Measurements from ENCODE around the gene EIPR1.

EIPR1 gene

DNA sequence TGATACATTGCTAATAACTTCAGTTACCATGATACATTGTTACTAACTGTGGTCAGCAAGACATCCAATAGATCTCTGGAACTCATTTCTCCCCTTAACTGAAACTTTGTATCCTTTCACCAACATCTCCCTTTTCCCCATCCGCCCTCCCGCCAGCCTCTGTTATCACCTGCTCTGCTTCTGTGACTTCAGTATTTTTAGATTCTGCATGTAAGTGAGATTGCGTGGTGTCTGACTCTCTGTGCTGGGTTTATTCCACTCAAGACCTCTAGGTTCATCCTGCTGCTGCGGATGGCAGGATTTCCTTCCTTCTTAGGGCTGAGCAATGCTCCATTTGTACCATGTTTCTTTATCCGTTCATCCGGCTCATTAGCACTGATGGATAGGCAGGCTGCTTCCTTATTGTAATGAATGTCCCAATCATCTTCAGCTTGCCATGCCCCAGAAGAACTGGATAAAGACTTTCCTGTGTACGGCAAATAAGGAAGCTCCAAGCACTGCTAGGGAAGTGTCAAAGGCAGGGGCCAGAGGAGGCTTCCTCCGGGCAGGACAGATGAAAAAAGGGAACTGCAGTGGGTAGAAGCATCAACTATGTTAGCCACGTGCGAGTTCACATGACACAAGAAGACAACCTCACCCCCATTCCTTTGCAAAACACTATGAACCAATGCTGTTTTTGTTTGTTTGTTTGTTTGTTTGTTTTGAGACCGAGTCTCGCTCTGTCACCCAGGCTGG, 113.4 kb downstream of the EIPR1 start:
- DNase-seq = no peak

DNA sequence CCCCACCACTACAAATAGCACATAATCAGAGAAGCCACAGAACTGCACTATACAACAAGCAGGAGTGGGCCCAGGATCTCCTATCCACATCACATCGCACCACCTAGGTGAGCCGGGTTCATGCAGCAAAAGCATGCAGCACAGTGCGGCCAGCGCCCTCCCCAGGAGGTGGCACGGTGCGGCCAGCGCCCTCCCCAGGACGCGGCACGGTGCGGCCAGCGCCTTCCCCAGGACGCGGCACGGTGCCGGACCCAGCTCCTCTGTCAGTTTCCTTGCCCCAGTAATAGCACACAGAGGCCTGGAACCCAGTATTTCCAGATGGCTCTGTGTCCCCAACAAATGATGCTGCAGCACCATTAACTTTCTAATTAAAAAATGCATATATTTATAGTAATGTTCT, 114.1 kb downstream of the EIPR1 start:
- no peak for DNase-seq

- no peak for DNase-seq
Observed at GRCh38 chr2:3262437-3263388, 114.9 kb downstream of the EIPR1 start.

GRCh38 chr2:3261511-3261910, 116.1 kb downstream of the EIPR1 start:
- DNase-seq = no peak

DNA sequence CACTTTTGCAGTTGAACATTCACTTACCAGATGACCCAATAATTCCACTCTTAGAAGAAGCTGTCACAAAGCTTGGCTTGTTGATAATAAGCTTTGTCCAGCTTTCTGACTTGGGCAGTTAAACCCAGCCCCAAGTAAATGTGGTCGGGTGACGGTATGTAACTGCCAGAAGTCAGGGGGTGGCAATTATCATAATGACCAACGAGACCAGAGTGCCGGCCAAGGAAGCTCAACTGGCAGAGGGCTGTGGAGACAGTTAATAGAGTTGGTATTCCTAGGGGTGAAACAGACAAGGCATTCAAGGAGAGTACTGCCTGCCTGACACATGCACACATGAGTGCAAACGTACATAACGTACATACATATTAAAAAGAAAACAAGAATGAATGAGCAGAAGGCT, 116.7 kb downstream of the EIPR1 start:
- DNase-seq = no peak

- no peak for DNase-seq
Observed at GRCh38 chr2:3257826-3258225, 119.8 kb downstream of the EIPR1 start.

DNA sequence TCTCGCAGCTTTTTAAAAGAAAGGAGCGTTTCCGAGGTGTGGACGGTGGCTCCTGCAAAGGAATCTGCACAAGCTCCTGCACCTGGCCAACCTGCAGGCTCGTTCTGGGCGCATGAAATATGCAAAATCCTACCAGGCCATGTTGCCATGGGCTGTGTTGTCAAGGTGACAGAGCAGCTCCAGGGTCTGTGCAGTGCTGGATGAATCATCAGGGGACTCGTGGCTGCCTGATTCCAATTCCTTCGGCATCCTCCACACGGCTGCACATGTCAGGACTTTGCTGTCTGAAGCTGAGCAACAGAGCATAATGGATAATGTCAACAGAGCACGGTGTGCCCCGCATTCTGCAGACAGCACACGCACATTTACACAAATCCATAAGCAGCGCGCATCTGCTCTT, 120.5 kb downstream of the EIPR1 start:
- DNase-seq = no peak

- no peak for DNase-seq
Observed at GRCh38 chr2:3256605-3257004, 121.0 kb downstream of the EIPR1 start.

DNA sequence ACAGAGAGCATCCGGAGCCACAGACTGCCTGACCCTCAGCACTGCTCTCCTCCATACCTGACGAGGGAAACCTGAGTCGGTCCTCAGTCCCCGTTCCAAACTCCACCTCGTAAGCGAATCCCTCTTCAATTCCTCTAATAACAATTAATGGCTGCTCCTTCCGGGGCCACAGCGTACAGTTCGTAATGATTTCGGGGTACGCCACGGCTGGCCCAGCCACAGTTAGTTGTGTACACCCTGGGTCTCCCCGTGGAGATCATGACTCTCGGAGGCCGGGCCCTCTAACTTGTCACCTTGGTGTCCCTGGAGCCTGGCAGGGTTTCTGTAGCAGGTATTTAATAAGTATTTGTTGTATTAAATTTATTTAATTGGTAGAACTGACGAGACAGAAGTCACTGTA, 121.5 kb downstream of the EIPR1 start:
- no peak for DNase-seq

DNA sequence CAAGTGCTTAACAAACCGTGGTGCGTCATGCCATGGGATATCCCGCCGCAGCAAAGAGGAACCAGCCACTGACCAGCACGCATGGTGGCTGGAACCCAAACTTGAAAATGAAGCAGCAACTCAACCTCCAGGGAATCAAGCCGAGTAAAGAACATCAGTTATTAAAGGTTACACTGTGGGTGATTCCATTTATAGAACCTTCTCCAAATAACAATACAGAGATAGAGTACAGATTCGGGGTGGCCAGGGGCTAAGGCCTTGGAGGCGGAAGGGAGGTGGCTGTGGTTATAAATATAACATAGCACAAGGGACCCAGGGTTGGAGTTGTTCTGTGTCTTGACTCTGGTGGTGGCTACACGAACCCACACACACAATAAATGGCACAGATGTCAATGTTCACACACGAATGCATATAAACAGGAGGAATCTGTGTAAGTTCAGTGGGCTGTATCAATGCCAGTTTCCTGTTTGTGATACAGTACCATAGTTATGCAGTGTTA, 123.1 kb downstream of the EIPR1 start:
- DNase-seq = no peak

GRCh38 chr2:3253913-3254441, 123.6 kb downstream of the EIPR1 start:
- no peak for DNase-seq

DNA sequence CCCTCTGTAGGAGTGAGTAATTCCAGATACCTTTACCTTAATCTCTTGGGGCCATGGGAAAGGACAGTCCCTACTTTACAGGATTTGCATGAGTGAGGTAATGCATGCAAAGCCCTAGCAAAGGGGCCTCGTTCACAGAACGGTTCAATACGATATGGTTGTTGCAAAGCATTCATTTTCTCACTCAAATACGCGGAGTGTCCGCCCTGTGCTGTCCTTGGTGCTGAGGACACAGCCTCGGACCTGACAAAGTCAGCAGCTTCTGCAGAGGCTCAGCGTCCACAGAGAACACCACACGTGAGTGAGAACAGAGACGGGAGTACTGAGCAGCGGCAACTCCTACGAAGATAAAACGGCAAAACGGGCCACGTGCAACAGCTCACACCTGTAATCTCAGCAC, 125.7 kb downstream of the EIPR1 start:
- DNase-seq = no peak

DNA sequence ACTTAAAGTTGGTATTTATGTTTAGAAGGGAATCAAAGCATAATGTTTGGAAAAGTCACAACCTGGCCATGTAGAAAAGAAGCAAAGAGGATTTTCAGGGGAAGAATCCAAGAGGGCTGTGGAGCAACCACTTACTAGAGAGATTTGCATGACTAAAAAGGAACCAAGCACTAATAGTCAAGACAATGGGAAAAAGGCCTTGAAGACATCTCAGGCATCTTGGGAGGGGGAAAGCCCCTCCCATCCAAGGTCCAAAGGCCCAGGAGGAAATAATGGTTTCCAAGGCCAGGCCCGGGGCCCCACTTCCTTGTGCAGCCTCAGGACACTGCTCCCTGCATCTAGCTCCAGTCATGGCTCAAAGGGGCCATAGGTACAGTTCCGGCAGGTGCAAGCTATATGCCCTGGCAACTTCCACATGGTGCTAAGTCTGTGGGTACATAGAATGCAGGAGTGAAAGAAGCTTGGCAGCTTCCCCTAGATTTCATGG, 128.1 kb downstream of the EIPR1 start:
- no peak for DNase-seq

DNA sequence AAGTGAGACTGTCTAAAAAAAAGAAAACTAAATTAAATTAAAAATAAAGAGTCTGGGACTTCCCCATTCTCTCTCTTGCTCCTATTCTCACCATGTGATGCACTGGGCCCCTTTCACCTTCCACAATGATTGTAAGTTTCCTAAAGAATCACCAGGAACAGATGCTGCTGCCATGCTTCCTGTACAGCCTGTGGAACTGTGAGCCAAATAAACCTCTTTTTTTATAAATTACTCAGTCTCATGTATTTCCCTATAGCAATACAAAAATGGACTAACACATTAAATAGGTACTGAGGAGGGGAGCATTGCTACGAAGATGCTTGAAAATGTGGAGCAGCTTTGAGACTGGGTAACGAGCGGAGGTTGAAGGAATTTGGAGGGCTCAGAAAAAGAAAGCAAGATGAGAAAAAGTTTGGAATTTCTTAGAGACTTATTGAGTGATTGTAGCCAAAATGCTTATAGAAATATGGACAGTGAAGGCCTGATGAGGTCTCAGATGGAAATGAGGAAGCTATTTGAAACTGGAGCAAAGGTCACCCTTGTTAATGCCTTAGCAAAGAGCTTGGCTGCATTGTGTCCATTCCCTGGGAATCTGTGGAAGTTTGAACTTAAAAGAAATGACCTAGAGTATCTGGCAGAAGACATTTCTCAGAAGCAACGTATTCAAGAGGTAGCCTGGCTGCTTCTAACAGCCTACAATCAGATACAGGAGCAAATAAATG, 128.7 kb downstream of the EIPR1 start:
- DNase-seq = no peak

DNA sequence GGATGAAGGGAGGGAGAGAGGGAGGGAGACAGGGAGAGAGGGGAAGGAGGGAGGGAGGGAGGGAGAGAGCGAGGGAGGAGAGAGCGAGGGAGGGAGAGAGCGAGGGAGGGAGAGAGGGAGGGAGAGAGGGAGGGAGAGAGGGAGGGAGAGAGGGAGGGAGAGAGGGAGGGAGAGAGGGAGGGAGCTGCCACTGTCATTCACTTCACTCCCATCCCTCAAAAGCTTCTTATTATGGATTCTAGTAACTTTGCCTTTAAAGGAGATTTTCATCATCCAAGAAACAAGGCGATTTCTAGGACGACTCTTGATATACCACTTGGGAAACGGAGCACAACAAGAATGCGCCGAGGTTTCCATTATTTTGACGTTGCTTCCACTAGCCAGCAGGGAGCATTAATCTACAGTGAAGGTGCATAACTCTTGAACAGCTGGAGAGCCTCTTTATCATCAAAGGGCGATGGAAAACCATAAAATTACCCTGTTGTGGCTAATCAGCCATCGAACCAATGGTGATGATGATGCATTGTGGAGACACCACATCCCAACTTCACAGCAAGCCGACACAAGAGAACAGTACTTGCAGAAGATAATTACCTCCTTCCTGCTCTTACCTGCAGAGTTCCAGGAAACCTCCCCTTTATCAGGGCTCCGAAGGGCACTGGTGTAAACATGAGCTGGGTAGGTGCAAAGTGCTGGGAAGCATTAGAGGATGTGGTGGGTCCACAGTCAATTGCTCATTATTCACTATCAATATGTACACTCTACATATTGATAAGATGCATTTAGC, 130.5 kb downstream of the EIPR1 start:
- no peak for DNase-seq

DNA sequence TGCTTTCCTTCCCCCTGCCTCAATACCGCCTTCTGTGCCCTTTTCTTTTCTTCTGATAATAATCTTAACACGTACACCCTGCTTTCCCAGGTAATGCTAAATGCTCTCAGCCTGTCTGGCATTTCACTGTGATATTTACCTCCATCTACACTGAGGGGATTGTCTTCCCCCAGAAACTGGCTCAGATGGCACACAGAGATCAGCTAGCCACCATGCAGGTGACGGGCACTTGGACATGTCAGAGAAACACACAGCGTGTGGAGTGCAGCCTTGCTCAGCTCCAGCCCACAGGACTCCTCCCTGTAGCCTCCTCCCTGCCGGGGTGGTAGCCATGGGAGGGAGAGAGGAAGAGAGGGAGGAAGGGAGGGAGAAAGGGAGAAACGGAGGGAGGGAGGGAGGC, 131.2 kb downstream of the EIPR1 start:
- DNase-seq = no peak

- DNase-seq = no peak
Observed at GRCh38 chr2:3244486-3244885, 133.1 kb downstream of the EIPR1 start.

GRCh38 chr2:3243804-3244203, 133.8 kb downstream of the EIPR1 start:
- DNase-seq = no peak

GRCh38 chr2:3242747-3243369, 134.8 kb downstream of the EIPR1 start:
- no peak for DNase-seq

DNA sequence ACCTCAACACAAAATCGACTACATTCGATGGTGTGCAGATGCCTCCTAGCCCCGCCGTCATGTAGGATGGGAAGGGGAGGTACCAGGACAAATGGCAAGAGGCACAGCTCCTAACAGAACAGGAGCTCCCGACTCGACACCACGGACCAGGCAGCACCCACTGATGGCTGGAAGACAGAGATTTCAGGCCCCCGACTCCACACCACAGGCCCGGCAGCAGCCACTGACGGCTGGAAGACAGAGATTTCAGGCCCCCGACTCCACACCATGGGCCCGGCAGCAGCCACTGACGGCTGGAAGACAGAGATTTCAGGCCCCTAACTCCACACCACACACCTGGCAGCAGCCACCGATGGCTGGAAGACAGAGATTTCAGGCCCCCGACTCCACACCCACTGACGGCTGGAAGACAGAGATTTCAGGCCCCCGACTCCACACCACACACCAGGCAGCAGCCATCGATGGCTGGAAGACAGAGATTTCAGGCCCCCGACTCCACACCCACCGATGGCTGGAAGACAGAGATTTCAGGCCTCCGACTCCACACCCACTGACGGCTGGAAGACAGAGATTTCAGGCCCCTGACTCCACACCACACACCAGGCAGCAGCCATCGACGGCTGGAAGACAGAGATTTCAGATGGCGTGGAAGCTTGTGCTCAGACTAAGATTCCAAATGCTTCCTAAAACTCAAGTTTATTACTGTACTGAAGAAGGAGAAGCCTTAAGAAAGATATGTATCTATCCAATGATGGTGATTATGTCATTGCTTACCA, 135.5 kb downstream of the EIPR1 start:
- DNase-seq = no peak

All from EL (cell line).